HG02943 (cell line): ENCODE data around the gene BIN2.
"Not testable (repeated sequence)": the region's sequence is repeated elsewhere in the genome, so short reads cannot be mapped to it uniquely, and the experiment has no call there.

Source experiments
- ATAC-seq: cut with Tn5 transposase; IDR thresholded peaks from one replicate; pipeline ENCODE4 v1.9.1; 2021; ENCODE audit warnings: mild to moderate bottlenecking, low read depth, moderate library complexity; ENCODE audit not compliant: unreplicated experiment

BIN2 gene

GRCh38 chr12:51346581-51346980 lies 22.6 kb upstream of the BIN2 start, which contains the start of gene CELA1:
TSS of gene CELA1 (minus strand) at chr12:51346679. CDS start at chr12:51346638, 41 bp downstream.
- no peak for ATAC-seq

- no peak for ATAC-seq
Observed at GRCh38 chr12:51345681-51346080, 21.7 kb upstream of the BIN2 start.

GRCh38 chr12:51343201-51343600 lies 19.2 kb upstream of the BIN2 start:
- no peak for ATAC-seq

GRCh38 chr12:51342416-51342815 lies 18.4 kb upstream of the BIN2 start:
- no peak for ATAC-seq

- ATAC-seq = no peak
Observed at GRCh38 chr12:51341251-51342007, 17.5 kb upstream of the BIN2 start.

GRCh38 chr12:51339750-51340149 lies 15.8 kb upstream of the BIN2 start:
- no peak for ATAC-seq

- ATAC-seq = not testable (repeated sequence)
Observed at GRCh38 chr12:51337336-51337735, 13.4 kb upstream of the BIN2 start.

- no peak for ATAC-seq
Observed at GRCh38 chr12:51335931-51336330, 12.0 kb upstream of the BIN2 start.

GRCh38 chr12:51334764-51335163 lies 10.8 kb upstream of the BIN2 start:
- ATAC-seq = no peak

- ATAC-seq = no peak
Observed at GRCh38 chr12:51333536-51333935, 9.6 kb upstream of the BIN2 start.

GRCh38 chr12:51330186-51330585 lies 6.2 kb upstream of the BIN2 start:
- ATAC-seq = no peak

GRCh38 chr12:51329742-51330141 lies 5.8 kb upstream of the BIN2 start:
- ATAC-seq = no peak

- ATAC-seq = no peak
Observed at GRCh38 chr12:51328587-51328986, 4.6 kb upstream of the BIN2 start.

- ATAC-seq = no peak
Observed at GRCh38 chr12:51326698-51327439, 2.9 kb upstream of the BIN2 start.

GRCh38 chr12:51324953-51325352 lies 979 bp upstream of the BIN2 start:
- ATAC-seq = no peak

GRCh38 chr12:51323317-51323960 lies 535 bp downstream of the BIN2 start:
- ATAC-seq = no peak

GRCh38 chr12:51322452-51322851 lies 1.5 kb downstream of the BIN2 start:
- ATAC-seq = no peak

- no peak for ATAC-seq
Observed at GRCh38 chr12:51321882-51322281, 2.1 kb downstream of the BIN2 start.

- ATAC-seq = no peak
Observed at GRCh38 chr12:51320695-51321320, 3.2 kb downstream of the BIN2 start.

- ATAC-seq = no peak
Observed at GRCh38 chr12:51320311-51320694, 3.7 kb downstream of the BIN2 start.
